ENCODE measurements around the gene KLK13.

KLK13 gene

DNA sequence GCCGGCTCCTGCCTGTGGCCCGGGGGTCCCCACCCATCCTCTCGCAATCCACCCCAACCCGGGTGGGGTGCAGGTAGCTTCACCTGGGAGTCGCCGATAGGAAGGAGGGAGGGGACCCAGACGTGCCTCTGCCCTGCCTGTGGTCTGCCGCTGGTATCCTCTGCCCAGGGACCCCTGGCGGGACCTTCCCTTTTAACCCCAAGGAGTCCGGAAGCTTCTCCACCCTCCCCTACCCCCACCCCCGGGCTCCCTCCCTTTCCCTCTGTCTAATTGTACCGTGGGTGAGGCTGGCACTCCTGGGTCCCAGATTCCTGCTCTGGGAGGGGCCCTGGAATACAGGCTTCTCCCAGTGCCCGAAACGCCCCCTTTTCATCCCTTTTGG, 45.4 kb downstream of the KLK13 start, which contains the start of gene KLK10:
KLK10 (minus strand) TSS at position 166 of the 382 bp plus-strand sequence. CDS start 579 bp downstream, outside the sequence.
- DNase-seq (ENCODE audit: low read depth), result no peak

DNA sequence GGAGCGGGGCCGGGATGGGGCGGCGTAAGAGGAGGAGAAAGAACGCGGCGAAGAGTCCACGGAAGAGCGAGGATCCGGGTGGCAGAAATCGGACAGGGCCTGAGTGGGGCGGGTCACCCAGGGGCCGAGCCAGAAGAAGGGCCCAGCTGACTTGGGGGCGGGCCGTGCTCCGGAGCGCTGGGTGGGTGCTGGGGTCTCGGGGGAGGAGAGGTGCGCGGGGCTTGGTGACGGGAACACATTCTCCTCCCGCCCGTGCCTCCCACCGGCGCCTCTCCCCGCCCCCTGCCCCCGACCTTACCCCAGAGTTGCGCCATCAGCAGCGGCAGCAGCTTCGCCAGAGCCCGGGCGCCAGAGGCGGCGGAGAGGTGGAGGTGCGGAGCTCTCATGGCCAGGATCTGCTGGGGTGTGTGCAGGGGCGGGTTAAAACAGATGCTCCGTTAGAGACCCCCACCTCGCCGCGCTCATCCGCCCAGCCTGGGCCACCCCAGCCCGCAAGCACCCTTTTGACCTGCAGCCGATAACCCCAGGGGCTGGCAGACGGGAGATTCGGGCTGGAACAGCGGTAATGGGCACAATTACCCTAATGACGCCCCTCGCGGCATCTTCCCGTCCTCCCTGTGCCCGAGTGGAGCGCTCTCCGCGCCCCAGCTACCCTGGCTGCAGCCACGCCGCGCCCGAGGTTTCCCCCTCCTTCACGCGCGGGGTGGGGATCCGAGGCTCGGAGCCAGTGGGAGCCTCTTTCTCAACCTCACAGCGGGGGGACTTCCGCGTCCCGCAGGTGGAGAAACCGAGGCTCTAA, 45.9 kb downstream of the KLK13 start:
- DNase-seq (ENCODE audit: low read depth), result no peak

DNA sequence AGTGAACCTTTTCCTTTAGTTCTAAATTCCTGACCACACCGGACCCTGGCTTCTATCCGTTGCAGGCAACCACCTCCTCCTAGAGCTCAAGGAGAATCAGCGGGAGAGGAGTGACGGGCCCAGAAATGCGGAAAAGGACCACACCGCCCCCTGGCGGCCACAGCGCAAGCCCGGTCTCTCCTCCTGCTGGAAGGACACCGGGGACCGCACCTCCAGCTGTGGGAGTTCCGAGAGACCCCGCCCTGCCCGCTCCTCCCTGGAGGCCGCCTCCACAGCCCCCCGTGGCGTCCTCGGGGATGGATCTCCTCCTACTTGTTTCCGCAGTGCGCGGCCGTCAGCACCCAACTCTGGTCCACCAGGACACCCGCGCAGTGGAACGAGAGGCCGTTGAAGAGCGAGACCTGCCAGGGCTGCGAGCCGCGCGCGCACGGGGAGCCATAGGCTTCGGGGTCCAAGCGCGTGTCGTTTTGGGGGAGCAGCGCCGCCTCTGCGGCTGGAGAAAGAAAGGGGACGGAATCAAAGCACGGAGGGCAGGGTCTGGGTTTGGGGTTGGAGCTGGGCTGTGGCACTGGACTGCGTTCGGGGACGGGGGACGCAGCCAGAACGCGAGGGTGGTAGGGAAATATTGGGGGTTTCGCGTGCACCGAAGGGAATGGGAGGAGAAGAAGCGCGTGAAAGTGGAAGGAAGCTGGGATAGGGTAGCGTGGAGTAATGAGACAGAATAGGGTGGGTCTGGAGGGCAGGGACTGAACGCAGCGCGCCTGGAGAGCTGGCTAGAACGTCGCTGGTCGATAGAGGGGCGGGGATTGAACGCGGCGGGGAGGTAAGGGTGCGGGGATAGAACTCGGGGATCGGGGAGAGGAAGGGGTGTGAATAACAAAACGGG, 47.9 kb downstream of the KLK13 start:
- peak; percentile 33 for DNase-seq (ENCODE audit: low read depth)

DNA sequence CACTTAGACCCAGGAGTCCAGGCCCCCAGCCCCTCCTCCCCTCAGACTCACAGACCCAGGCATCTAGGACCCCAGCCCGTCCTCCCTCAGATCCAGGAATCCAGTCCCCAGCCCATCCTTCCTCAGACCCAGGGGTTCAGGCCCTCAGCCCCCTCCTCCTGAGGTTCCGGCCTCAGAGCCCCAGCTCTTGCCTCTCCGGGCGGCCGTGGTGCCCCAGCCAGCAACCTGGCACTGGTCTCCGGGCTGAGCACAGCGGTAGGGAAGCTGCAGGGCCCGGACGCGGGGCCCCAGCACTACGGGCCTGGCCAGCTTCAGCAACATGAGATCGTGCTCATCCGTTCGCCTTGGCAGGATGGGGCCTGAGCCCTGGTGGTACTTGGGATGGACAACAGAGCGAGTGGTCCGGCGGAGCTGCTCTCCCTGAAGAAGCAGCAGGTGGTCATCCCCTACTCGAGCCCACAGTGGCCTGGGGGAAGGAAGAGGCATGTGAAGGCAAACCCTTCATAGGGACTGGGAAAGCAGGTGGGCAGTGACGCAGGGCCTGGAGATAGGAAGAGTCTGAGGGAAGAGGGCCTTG, 49.1 kb downstream of the KLK13 start:
- DNase-seq (ENCODE audit: low read depth), result no peak

DNA sequence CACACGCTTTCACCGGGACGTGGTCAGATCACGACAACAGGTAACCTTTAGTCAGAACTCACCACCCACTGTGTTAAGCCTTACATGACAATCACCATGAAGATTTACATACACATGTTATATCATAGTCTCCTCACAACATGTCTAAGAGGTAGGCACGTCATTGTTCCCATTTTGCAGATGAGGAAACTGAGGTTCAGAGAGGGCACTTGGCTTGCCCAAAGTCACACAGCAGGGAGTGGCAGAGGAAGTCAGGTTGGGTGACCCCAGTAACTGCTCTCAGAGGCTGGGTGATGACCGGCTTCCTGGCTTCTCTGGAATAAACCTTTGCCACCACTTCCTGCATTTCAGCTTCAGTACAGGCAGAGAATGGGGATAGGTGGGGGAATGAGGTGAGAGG, 50.6 kb downstream of the KLK13 start:
- no peak for DNase-seq (ENCODE audit: low read depth)

DNA sequence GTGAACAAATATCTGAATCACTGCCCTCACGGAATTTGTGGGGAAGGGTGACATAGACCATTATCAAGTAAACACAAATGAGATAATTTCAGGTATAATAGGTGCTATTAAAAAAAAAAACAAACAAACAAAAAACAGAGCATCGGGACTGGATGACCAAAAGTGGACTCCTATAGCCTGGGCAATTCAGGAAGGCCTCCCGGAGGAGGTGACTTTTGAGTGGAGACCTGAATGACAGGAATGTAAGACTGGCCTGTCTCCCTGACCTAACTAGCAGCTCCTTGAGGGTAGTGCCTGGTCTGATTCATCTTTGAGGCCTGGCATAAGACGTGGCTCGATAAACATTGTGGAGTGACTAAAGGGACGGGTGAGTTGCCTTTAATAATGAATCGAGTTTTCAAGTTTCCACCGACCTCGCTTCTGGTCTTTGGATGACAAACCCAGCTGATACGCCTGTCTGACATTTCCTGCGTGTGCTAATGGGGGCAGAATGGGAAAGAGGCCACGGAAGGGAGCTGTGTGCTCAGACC, 52.2 kb downstream of the KLK13 start:
- DNase-seq (ENCODE audit: low read depth), result no peak

DNA sequence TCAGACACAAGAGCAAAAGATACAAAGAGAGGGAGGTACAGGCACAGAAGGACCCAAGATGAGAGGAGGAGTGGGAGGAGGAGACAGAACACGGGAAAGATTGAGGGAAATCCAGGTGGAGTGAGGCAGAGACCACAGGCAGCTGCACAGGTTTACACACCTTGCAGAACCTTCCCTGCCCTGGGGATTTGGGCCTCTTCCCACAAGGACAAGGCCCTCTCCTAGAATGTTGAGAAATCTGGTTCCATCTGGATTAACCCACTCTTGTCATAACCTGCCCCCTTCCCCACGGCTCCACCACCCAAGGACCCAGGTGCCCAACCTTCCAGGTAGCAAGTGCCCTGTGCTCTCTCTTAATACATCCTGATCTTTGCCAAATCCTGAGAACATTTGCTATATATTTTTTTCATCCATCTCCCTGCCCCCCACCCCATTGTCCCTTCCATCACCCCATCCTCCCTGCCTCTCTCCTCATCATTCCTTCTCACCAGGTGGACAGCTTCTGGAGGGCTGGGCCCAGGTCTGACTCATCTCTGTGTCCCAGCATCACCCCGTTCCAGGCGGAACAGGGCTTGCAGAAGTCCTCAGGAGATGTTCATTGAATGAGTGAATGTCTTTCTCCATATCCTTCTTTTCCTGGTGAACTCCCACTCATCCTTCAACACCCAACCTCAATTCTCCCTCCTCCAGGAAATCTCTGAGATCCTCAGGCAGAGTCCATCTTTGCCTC, 54.7 kb downstream of the KLK13 start:
- no peak for DNase-seq (ENCODE audit: low read depth)

DNA sequence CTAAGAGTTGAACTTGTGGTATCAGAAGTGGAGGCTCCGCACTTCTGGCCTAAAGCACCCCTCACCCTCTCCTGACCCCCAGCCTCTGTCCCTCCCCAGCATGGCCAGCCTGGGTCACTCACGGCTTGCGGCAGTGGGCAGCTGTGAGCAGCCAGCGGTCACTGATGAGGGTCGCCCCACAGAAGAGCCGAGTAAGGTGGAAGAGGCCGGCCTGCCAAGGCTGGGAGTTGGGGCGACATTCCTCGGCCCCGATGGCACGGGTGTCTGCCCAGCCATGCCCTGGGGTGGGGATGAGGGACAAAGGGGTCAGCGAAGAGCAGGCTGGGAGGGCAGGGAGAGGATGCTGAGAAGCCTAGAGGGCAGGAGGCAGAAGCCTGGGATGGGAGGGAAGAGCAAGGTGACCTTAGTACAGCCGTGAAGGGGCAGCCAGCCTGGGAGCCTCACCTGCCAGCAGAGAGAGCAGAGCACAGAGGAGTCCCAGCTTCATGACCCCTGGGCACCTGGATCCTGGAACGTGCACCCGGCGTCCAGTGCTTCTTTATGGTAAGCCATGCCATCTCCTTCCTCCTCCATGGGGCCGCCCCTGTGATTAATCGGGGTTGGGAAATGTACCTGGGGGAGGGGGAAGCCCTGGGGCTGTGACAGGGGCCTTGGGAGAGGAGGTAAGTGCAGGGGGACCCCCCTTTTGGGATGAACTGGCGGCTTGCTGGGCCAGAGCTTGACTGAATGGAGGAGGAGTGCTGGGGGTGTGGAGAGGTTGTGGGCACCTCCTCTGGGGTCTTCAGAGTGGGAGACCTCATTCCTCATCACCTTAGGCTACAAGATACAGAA, 55.6 kb downstream of the KLK13 start:
- DNase-seq (ENCODE audit: low read depth), result no peak

DNA sequence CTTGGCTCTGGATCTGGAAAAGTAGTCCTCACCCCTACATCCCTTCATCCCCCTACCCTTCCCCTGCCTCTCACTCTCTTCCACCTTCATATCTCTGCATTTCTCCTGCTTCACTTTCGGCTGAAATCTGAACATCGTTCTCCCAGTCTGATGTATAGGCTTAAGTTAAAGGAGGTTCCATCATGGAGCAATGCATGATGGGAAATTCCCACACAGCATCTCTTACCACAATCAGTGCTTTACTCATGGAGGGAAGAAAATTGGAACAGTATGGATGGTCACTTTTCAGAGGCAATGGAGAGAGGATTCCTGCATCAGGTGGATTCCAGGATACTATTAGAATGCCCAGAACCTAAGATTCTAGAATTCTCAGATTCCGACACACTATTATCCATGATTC, 57.4 kb downstream of the KLK13 start:
- no peak for DNase-seq (ENCODE audit: low read depth)

DNA sequence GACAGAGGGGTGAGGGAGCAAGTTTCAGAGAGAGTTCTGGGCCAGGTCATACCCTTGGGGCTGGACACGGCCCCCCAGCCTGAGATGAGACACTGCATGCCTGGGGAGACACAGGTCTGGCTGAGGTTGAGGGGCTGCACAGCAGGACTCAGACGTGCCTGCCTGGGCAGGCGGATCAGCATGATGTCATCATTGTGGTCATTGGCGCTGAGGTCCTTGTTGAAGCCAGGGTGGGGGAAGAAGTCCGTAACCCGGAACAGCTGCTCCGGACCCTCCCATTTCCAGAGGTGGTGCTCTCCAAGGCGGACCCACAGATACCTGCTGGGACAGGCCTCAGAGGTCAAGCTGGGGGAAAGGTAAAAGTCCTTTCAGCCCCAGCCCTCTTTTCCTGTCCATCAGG, 58.5 kb downstream of the KLK13 start:
- DNase-seq (ENCODE audit: low read depth), result no peak

Measured in stimulated activated CD8-positive, alpha-beta memory T cell treated with anti-CD3 and anti-CD28 coated beads, Interleukin-4, amount 100 ng/mL, for 24 hours (primary cell).